K562 (cell line): ENCODE data around the gene ACKR1.

Experiments
- CTCF ChIP-seq, 3 experiments: IDR thresholded peaks in 2 of 3; conservative IDR thresholded peaks in 1 of 3; 2 replicates each; pipeline ENCODE4 v1.5.1; 2011 to 2012; ENCODE audit warnings: low read length in 3 of 3, mild to moderate bottlenecking in 3 of 3, control low read depth in 2 of 3, improper control_type of control experiment in 1 of 3, inconsistent platforms in 1 of 3, low read depth in 1 of 3, mixed read lengths in 1 of 3, moderate library complexity in 1 of 3; ENCODE audit not compliant: insufficient read depth in 2 of 3
- FOXA1 ChIP-seq: fragments of 450-650 bp; IDR thresholded peaks from 2 replicates; pipeline ENCODE4 v1.6.1; 2016; ENCODE audit warnings: mild to moderate bottlenecking, borderline replicate concordance
- GATA2 ChIP-seq: sonication (generic); formaldehyde crosslinking; IDR thresholded peaks from 2 replicates; pipeline ENCODE4 v1.4.0; 2020; ENCODE audit warnings: mild to moderate bottlenecking, missing genetic modification reagents
- SRSF9 ChIP-seq: fragments of 200-400 bp; formaldehyde crosslinking; IDR thresholded peaks from 2 replicates; pipeline ENCODE4 v1.6.1; 2017; ENCODE audit warnings: low read depth, low read length, borderline replicate concordance
- TCF7 ChIP-seq: sonication (generic); IDR thresholded peaks from 2 replicates; pipeline ENCODE4 v1.6.1; 2016; ENCODE audit warnings: antibody characterized with exemption, borderline replicate concordance
- TRIM24 ChIP-seq, 2 experiments: fragments of 450-650 bp; IDR thresholded peaks; 2 replicates each; pipeline ENCODE4 v1.6.1; 2016
- ZBTB8A ChIP-seq: fragments of 450-650 bp; IDR thresholded peaks from 2 replicates; pipeline ENCODE4 v1.6.1; 2018; ENCODE audit warnings: mild to moderate bottlenecking, moderate library complexity; ENCODE audit not compliant: partially characterized antibody

- no peak for TF ChIP-seq SRSF9
- no peak for TF ChIP-seq ZBTB8A
- no peak for TF ChIP-seq TRIM24 (IDR thresholded peaks at IDR 0.05)
- TF ChIP-seq CTCF (IDR thresholded peaks at IDR 0.05 in 2 of 3, conservative IDR thresholded peaks at IDR 0.05 in 1 of 3; ENCODE audit: insufficient read depth in 2 of 3, low read depth in 1 of 3, low read length in 3 of 3): no peak
- TF ChIP-seq FOXA1: no peak
- no peak for TF ChIP-seq TCF7
- no peak for TF ChIP-seq GATA2 (CRISPR knock-in tag)
Measured at GRCh38 chr1:159204161-159205141, at the start of gene ACKR1.
